Upper lobe of right lung (tissue), 1 donor: ENCODE measurements around the gene PELI2. TPM values are rescaled to one million over a fixed set of nuclear protein-coding genes. Genes with fewer than 3 reads are reported as not detected.

ENCODE experiments used
- ATAC-seq: fragments of 200-7000 bp; cut with Tn5 transposase; one replicate; pipeline ENCODE4 v1.9.1; 2020; ENCODE audit warnings: mild to moderate bottlenecking, moderate library complexity
- DNase-seq: peaks from one replicate; pipeline ENCODE4 v3.0.0-alpha.2; 2020
- H3K27ac ChIP-seq: fragments of 200-600 bp; one replicate; pipeline ENCODE4 v1.8.0; 2022
- H3K27me3 ChIP-seq: fragments of 200-600 bp; one replicate; pipeline ENCODE4 v1.8.0; 2022; ENCODE audit warnings: mild to moderate bottlenecking
- H3K36me3 ChIP-seq: fragments of 200-600 bp; one replicate; pipeline ENCODE4 v1.8.0; 2022
- H3K4me1 ChIP-seq: fragments of 200-600 bp; one replicate; pipeline ENCODE4 v1.8.0; 2022
- H3K4me3 ChIP-seq: fragments of 200-600 bp; one replicate; pipeline ENCODE4 v1.8.0; 2022; ENCODE audit warnings: mild to moderate bottlenecking
- H3K9me3 ChIP-seq: fragments of 200-600 bp; one replicate; pipeline ENCODE4 v1.8.0; 2022
- intact Hi-C: fragments of 100-400 bp; cut with DNase I; formaldehyde crosslinking; loops from one replicate; pipeline ENCODE4 v1.11.0; 2022
- long read RNA-seq: library from polyadenylated mRNA; unstranded; transcript quantifications from one replicate; pipeline ENCODE4 v2.0.0, GENCODE V29; 2021
- total RNA-seq: library from RNA; stranded (reverse); fragmentation: NEBNext Ultra II Directional; extraction: Animal tissue kit (Norgen Biotek cat#: 25700); gene quantifications from one replicate; pipeline ENCODE4 v1.2.1, GENCODE V29; 2021
- TF ChIP-seq, protein P1 (sequence below): fragments of 200-600 bp; IDR thresholded peaks from one replicate; pipeline ENCODE4 v1.8.0; 2022; ENCODE audit warnings: antibody characterized with exemption
- donor health status: DM: no; HTN: yes; CAD: no; lungs with severe emphysema.

The PELI2 gene, protein sequence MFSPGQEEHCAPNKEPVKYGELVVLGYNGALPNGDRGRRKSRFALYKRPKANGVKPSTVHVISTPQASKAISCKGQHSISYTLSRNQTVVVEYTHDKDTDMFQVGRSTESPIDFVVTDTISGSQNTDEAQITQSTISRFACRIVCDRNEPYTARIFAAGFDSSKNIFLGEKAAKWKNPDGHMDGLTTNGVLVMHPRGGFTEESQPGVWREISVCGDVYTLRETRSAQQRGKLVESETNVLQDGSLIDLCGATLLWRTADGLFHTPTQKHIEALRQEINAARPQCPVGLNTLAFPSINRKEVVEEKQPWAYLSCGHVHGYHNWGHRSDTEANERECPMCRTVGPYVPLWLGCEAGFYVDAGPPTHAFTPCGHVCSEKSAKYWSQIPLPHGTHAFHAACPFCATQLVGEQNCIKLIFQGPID
- total RNA-seq: 25.7 TPM
- long read RNA-seq, full-length matches to known transcripts: 14 of 19 reads
- long read RNA-seq, partial matches to known transcripts: 2 of 19 reads
- long read RNA-seq, other reads (novel, unspliced or antisense): 3 of 19 reads

DNA sequence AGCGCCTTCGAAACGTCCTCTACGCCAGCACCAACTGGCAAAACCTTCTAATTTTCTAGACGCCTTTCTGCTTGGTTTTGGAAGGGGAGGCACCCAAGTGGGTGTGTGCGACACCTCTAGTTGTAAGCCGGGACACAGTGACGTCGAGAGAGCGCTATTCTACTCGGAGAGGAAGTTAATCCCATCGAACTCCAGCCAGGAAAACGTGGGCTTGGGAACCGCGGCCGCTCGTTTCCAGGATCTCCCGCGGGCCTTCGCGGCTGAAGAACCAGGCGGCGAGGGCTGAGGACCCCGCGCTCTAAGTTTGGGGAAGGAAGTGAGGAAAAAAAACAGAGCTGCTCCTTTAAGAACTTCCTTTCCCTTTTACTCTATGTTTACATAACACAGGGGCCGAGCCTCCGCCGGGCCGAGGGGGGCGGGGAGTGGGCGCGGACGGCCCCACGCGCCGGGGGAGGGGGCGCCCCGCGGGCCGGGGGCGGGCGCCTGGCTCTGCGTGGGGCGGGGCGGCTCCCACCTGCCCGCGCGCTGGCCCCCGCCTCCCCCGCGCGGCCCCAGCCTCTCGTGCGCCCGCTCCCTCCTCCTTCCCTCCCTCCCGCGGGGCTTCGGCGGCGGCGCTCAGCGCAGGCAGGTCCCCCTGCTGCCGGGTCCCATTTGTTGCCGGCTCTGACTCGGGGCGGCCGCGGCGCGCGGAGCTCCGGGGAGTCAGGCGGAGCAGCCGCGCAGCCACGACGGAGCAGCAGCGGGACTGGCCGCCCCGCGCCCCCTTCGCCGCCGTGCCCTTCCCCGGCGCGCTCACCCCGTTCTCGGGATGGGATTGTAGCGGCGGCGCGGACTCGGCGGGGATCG, at the start of gene PELI2:
PELI2 (plus strand) TSS at position 647 of the 846 bp plus-strand sequence. CDS start 250 bp downstream, outside the sequence.
- Histone ChIP-seq H3K9me3 (no peaks in the 10 kb centered on the region), H3K27me3 (no peaks in the 10 kb centered on the region), H3K4me3 (peak within 1 kb of the TSS; percentile 88), H3K36me3 (no peaks in the 10 kb centered on the region), H3K4me1 (peaks cover 33% of the 10 kb centered on the region), H3K27ac (peak within 1 kb of the TSS; percentile 88)
- DNase-seq: peak; percentile 93
- TF ChIP-seq, protein P1, sequence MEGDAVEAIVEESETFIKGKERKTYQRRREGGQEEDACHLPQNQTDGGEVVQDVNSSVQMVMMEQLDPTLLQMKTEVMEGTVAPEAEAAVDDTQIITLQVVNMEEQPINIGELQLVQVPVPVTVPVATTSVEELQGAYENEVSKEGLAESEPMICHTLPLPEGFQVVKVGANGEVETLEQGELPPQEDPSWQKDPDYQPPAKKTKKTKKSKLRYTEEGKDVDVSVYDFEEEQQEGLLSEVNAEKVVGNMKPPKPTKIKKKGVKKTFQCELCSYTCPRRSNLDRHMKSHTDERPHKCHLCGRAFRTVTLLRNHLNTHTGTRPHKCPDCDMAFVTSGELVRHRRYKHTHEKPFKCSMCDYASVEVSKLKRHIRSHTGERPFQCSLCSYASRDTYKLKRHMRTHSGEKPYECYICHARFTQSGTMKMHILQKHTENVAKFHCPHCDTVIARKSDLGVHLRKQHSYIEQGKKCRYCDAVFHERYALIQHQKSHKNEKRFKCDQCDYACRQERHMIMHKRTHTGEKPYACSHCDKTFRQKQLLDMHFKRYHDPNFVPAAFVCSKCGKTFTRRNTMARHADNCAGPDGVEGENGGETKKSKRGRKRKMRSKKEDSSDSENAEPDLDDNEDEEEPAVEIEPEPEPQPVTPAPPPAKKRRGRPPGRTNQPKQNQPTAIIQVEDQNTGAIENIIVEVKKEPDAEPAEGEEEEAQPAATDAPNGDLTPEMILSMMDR: no peak
- peak; percentile 88 for ATAC-seq
- intact Hi-C loops: no loop called here

DNA sequence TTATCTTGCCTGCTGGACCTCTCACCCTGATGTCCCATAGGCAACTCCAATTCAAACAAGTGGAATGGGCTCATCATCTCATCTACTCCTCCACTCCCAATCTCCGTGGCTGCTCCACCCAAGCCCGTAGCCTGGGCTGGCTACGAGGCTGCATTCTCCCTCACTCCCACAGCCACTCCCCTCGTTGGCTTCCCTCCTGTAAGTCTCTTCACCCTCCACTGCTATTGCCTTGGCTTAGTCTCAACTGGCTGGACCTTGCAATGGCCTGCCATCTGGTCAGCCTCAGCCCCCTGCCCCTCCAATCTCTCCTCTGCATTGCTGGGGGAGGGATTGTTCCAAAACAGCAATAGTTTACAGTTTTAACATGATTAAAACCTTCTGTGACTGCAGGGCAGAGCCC, 44.4 kb upstream of the PELI2 start:
- Histone ChIP-seq H3K9me3 (no peaks in the 10 kb centered on the region), H3K36me3 (no peaks in the 10 kb centered on the region), H3K27ac (no peak overlapping the region), H3K4me1 (no peaks in the 10 kb centered on the region), H3K4me3 (no peak overlapping the region), H3K27me3 (no peaks in the 10 kb centered on the region)
- peak; percentile 67 for ATAC-seq
- TF ChIP-seq, protein P1: no peak
- no peak for DNase-seq
- intact Hi-C loops: no loop called here

GRCh38 chr14:56075301-56075700, 42.9 kb upstream of the PELI2 start:
- Histone ChIP-seq H3K4me3 (no peak overlapping the region), H3K36me3 (no peaks in the 10 kb centered on the region), H3K27me3 (no peaks in the 10 kb centered on the region), H3K9me3 (no peaks in the 10 kb centered on the region), H3K4me1 (no peaks in the 10 kb centered on the region), H3K27ac (no peak overlapping the region)
- no peak for DNase-seq
- intact Hi-C loops: no loop called here
- TF ChIP-seq, protein P1: no peak
- ATAC-seq: no peak

- intact Hi-C loops: no loop called here
- H3K27ac ChIP-seq: no peak overlapping the region
- ATAC-seq: peak; percentile 26
These were observed 37.1 kb upstream of the PELI2 start for GRCh38 chr14:56081139-56081538.

GRCh38 chr14:56082880-56083279, 35.3 kb upstream of the PELI2 start:
- no peaks in the 10 kb centered on the region for H3K9me3 ChIP-seq
- no peak overlapping the region for H3K27ac ChIP-seq
- peaks cover 5% of the 10 kb centered on the region for H3K4me1 ChIP-seq
- intact Hi-C loops: no loop called here
- no peaks in the 10 kb centered on the region for H3K36me3 ChIP-seq
- ATAC-seq (no peak), DNase-seq (no peak)
- H3K4me3 ChIP-seq: no peak overlapping the region
- TF ChIP-seq, protein P1: no peak
- H3K27me3 ChIP-seq: no peaks in the 10 kb centered on the region

More at GRCh38 chr14:56081139-56081538, 37.1 kb upstream of the PELI2 start:
- peaks cover 5% of the 10 kb centered on the region for H3K4me1 ChIP-seq
- H3K4me3 ChIP-seq: no peak overlapping the region
- no peaks in the 10 kb centered on the region for H3K36me3 ChIP-seq
- TF ChIP-seq, protein P1: no peak
- DNase-seq: no peak
- no peaks in the 10 kb centered on the region for H3K9me3 ChIP-seq
- H3K27me3 ChIP-seq: no peaks in the 10 kb centered on the region
